Cerebellar cortex (tissue), 1 donor: Measurements from ENCODE around the gene LRRC28.

ENCODE experiments used
- DNase-seq: peaks from one replicate; pipeline ENCODE4 v3.0.0-alpha.2; 2015; ENCODE audit warnings: low spot score

The LRRC28 gene

DNA sequence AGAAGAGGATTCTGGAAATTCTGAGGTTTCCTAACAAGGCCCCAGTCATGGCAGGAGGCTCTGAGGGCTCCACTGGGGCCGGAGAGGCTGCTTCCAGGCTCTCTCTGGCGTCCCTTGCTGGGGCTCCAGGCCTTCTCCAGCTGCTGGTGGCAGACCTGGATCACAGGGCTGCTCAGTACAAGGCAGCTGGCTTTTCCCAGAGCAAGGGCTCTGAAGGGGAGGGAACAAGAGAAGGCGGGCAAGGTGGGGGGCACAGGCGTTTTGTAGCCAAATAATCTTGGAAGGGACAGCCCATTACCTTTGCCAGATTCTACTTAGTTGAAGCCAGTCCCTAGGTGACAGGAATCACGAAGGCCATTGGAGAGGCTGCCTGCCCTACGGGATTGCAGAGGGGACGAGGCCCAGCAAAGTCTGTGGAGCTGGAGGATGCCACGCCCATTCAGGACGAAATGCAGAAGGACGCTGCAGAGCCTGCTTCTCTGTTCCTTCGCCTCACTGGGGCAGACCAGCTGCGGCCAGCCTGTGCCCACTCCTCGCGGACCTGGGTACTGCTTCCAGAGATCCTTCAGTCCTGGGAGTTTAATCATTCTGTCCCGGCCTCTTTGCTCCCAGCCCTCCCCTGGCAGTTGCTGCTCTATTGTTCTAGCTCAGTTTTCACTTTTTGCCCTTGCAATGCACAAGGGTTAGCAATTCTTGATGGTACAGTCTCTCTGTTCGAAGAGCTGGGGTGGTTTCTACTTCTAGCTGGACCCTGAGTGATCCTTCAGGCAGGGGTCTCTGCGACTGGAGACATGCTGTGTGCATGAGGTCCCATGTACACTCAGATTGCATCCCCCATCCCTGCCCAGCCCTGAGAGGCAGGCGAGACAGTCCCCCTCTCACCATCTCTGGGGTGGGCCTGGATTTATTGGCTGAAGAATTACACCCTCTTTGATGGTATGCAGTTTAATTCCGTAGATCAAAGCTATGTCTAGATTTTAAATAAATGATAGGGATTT lies 165.2 kb downstream of the LRRC28 start:
- DNase-seq, result no peak

- no peak for DNase-seq
These were observed 169.9 kb downstream of the LRRC28 start for GRCh38 chr15:99421172-99421656.

DNA sequence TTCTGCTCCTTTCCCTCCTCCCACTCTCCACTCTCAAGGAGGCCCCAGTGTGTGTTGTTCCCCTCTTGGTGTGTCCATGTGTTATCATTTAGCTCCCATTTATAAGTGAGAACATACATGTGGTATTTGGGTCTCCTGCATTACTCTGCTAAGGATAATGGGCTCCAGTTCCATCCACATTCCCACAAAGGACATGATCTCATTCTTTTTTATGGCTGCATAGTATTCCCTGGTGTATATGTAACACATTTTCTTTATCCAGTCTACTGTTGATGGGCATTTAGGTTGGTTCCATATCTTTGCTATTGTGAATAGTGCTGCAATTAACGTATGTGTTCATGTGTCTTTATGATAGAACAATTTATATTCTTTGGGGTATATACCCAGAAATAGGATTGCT lies 170.5 kb downstream of the LRRC28 start:
- DNase-seq, result no peak

DNA sequence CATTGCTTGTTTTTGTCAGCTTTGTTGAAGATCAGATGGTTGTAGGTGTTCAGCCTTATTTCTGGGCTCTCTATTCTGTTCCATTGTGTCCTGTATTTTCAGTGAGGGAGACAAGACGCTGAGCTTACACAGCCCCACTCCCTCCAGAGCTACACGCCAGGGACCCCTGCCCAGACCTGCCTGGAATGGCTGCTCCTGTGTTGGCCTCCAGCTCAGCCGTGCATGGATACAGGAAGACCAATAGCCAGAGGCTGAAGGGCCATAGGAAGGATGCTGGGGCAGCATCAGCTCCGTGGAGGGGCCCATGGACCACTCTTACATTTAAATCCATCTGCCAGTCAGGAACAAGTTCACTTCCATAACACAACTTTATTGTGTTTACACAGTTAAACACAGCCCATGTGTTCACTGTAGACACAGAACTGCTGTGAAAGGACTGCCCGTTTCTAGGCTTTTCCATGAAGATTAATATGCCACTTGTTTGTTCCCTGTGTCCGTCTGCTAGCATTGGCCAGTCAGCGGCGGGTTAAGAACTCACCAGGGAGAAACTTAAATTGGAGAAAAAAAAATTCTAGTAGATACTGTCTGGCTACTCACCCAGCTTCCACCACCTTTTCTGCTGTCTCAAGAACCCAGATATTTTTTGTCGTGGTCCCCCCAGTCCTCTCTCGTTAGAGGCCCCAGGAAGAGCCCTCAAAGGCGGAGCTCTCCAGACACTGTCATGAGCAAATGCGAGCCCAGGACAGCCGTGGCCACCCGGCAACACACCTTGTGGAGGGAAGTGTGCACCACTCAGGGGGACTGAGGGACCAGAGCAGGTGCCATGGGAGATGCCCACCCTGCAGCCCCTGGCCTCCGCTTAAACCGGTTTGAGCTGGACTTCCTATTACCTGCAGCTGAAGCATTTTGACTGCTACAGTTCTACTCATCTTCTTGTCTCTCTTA lies 172.2 kb downstream of the LRRC28 start:
- no peak for DNase-seq

GRCh38 chr15:99424131-99424571 lies 172.9 kb downstream of the LRRC28 start:
- DNase-seq, result no peak

- no peak for DNase-seq
These were observed 173.8 kb downstream of the LRRC28 start for GRCh38 chr15:99424978-99425656.

- no peak for DNase-seq
These were observed 174.5 kb downstream of the LRRC28 start for GRCh38 chr15:99425657-99426301.

DNA sequence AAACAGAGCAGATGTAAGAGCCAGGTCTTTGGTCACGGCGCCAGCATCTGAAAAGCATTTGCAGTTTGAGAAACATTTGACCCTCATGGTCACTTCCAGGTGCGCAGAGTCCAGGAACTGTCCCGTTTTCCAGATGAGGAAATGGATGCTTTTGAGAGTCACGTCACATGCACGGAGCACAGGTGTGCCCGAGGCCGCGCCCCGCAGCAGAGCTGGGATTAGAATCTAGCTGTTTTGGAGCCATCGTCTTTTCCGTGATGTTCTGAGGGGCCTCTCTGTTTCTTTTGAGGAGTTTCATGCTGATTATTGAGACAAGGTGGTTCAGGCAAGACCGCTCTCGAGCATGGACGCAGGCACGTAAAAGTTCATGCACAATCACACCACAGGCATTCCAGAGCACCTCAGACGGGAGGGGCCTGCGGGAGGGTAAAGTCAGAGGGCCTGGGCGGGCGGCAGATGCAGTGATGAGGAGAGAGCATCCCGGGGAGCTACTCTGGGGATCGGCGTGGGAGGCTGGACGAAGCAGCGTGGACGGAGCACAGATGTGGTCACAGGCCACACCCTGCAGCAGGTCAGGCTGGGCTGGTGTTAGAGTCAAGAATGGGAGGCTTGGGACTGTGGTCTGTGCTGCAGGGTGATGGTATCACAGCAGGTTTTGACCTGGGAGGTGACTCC lies 175.3 kb downstream of the LRRC28 start:
- DNase-seq, result no peak

DNA sequence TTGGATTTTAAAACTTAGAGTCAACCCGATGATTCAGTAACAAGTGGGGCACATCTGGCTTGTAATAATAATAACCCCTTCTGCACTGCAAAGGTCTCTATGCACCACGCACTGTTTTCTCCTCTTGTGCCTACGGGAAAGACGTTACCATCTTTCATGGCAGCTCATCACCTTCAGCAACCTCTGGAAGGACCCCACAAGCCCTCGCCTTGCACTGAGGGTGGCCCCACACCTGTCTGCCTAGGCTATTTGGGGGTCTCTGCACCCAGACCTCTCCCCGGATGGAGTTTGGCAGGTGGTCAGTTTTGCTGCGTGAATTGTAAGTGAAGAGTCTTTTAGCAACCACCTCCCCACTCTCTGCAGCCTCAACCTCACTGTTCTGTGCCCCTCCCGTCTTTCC lies 175.9 kb downstream of the LRRC28 start:
- no peak for DNase-seq

- DNase-seq, result no peak
These were observed 176.5 kb downstream of the LRRC28 start for GRCh38 chr15:99427668-99428361.

GRCh38 chr15:99429681-99430081 lies 178.4 kb downstream of the LRRC28 start:
- DNase-seq, result no peak

DNA sequence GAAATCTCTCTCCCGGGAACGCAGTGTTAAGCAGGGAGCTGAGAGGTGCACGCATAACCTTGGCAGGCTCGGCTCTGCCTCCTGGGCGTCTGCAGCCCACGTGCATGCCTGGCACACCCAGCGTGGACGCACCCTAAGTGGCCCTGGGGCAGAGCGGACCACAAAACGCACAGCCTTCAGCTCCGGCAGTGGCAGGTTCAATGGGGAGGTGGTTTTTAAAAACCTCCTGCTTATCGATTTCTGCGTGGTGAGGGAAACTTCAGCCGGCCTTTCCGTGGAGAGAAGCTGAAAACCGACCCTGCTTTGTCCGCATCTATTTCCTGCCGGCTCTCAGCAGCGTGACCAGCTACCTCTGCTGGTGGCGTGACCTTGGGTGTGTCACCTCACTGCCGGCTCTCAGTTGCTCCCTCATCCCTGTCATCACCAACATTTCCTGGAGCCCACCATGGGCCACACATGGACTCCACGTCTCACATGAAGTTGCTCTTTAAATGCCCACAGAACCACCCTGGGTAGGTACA lies 179.7 kb downstream of the LRRC28 start:
- no peak for DNase-seq

DNA sequence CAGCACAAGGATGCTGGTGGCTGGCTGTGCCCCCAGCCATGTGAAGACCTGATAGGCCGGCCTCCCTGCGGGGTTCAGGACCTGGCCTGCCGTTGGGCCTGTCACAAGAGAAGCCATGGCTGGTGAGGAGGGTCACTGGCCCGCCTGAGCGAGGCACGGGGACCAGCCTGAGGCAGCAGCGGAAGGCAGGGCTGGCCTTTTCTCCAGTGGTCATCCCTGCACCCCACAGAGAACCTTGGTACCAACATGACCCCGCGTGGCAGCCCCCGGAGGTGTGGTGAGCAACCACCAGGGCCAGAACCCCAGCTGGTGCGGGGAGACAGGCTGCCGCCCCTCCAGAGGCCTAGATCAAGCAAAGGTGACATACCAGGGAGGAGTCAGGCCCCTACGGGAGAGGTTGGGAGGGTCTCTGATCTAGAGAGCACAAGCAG lies 180.4 kb downstream of the LRRC28 start:
- DNase-seq, result no peak

DNA sequence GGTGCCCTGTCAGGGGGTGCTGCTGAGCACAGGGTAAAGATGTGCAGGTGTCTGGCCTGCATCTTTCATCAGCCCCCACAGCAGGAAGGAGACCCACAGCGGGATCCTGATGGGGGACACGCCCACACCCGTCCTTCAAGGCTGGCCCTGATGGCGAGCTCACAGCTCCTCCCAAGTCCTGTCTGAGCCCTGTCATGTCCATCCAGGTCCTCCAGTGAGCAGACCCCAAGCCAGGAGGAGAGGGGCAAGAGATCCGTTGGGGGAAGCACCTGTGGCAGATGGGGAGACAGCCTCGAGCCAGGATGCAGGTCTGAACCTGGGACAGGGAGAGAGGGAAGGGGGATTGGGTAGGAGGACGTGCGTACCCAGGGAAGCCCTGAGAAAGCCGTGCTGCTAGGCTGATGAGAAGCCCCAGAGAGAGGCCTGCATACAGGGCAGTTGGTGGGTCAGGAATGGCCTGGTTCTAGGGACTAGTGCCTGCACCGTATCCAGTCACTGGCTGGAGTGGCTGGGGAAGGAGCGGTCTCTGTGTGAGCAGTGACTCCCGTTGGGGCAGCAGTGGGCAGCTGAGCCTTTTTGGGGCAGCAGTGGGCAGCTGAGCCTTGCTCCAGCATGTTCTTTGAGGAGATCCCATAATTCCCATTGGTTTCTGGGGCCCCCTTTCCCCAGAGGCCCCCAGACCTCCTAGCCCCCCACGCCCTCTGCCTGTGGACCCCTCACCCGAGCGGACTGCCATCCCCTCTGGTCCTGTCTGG lies 181.2 kb downstream of the LRRC28 start:
- no peak for DNase-seq

DNA sequence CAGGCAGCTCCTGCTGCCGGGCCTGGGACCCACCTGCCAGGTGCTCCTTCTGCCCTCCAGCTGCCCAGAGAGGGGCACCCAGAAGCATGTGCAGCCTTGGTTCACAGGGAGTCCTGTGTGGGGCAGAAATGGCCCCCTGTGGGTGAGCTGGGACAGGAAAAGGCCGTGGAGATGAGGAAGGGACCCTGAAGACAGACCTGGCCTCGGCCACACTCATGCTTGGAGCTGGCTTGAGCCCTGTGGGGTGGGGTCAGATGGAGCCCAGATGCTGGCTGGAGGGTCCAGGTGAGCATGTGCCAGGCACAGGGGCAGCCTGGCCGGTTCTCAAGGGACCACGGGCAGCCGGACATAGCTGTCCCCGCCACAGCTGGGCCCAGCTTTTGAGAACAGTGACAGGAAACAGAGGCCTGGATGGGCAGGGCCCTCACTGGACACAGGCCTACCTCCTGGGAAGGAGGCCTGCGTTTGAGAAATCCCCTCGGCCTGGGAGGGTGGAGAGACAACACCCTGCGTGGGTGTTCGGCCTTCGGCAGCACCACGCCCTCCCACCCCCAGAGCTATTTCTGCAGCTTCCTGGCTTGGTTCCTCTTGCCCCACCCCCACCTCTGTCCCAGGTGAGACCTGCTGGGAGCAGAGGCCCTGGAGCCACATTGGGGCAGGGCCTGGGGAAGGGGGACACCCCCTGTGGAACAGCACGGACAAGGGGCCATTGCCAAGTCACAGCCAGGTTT lies 181.9 kb downstream of the LRRC28 start:
- DNase-seq, result no peak

GRCh38 chr15:99433757-99434450 lies 182.6 kb downstream of the LRRC28 start:
- no peak for DNase-seq

- DNase-seq, result no peak
These were observed 183.3 kb downstream of the LRRC28 start for GRCh38 chr15:99434506-99435112.
